ENCODE results near the gene ZDHHC13. TPM values are rescaled to one million over a fixed set of nuclear protein-coding genes. Genes with fewer than 3 reads are reported as not detected.

ZDHHC13 gene
- total RNA-seq, 1 experiment from 2014 or later = 21.8 TPM

DNA sequence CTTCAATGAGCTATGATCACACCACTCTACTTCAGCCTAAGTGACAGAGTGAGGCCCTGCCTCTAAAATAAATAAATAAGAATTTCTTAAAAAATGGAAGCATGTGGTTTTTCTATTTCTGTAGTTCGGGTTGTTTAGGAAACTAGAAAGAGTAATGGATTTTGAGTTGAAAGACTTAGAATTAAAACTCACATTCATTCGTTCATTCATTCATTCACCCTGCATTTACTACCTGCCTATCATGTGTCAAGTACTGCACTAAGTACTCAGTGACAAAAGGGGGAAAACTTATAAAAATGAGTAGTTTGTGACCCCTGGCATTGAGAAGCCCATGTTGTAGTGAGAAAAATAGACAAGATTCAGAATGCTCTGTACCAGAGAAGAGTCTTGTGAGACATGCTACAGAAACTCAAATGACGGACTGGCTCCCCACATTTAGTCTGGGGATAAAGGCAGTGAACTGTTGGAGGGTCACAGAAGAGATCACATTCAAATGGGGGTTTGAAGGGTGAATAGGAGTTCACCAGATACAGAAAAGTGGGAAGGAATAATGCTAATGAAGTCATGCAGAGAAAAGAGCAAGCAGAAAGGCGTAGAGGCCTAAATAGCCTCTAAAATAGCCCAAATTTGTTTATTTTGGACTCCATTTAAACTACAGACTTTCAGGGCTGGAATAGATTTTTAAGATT lies 77.8 kb downstream of the ZDHHC13 start:
- H3K4me1 ChIP-seq (ENCODE audit: control insufficient read depth in 1 of 2, insufficient read depth in 2 of 2, low read length in 2 of 2) = no peaks in the 10 kb centered on the region
- no peaks in the 10 kb centered on the region for H3K9me3 ChIP-seq (ENCODE audit: control insufficient read depth in 1 of 2, insufficient read depth in 1 of 2, low read depth in 1 of 2, low read length in 2 of 2)
- no peaks in the 10 kb centered on the region for H4K20me1 ChIP-seq (ENCODE audit: insufficient read depth)
- H3K9me2 ChIP-seq (ENCODE audit: insufficient read depth) = no peaks in the 10 kb centered on the region
- H3K79me2 ChIP-seq (ENCODE audit: insufficient read depth, low read length) = no peaks in the 10 kb centered on the region
- no peak overlapping the region for H3K27ac ChIP-seq (ENCODE audit: low read depth, low read length)
- RAD21 ChIA-PET (ENCODE audit: low non-redundant PET in 1 of 2, low total read pairs in 2 of 2, uncharacterized antibody in 2 of 2, unreplicated experiment in 2 of 2) = no interaction called here
- H3K9ac ChIP-seq (ENCODE audit: low read length) = no peak overlapping the region
- no peak for ATAC-seq
- H2AFZ ChIP-seq (ENCODE audit: low read depth, low read length, poor library complexity, severe bottlenecking) = no peak overlapping the region
- no TSS peak for BruUV-seq (replicated peaks)
- intact Hi-C loops (cut with micrococcal nuclease) = no loop called here
- H3K4me3 ChIP-seq (replicated peaks in 1 of 2; ENCODE audit: low read depth in 1 of 2, low read length in 2 of 2) = no peak overlapping the region
- TF ChIP-seq, protein P1, sequence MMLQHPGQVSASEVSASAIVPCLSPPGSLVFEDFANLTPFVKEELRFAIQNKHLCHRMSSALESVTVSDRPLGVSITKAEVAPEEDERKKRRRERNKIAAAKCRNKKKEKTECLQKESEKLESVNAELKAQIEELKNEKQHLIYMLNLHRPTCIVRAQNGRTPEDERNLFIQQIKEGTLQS (IDR thresholded peaks at IDR 0.05) = no peak
- TF ChIP-seq FOSL1 (IDR thresholded peaks at IDR 0.05; ENCODE audit: low read depth) (no peak), YY1 (IDR thresholded peaks at IDR 0.05; ENCODE audit: extremely low read depth, insufficient replicate concordance, low read depth, low read length) (no peak), ELF1 (IDR thresholded peaks at IDR 0.05; ENCODE audit: borderline replicate concordance, low read depth) (no peak), SRF (IDR thresholded peaks at IDR 0.05; ENCODE audit: low read depth) (no peak), EZH2 (IDR thresholded peaks at IDR 0.05) (no peak), SIN3A (IDR thresholded peaks at IDR 0.05; ENCODE audit: low read depth) (no peak), ZNF274 (IDR thresholded peaks at IDR 0.05; ENCODE audit: low read depth, low read length) (no peak), SP1 (IDR thresholded peaks at IDR 0.05; ENCODE audit: low read depth) (no peak), POLR2AphosphoS5 (IDR thresholded peaks at IDR 0.05; ENCODE audit: low read depth, low read length) (no peak)
- TF ChIP-seq, protein P2, sequence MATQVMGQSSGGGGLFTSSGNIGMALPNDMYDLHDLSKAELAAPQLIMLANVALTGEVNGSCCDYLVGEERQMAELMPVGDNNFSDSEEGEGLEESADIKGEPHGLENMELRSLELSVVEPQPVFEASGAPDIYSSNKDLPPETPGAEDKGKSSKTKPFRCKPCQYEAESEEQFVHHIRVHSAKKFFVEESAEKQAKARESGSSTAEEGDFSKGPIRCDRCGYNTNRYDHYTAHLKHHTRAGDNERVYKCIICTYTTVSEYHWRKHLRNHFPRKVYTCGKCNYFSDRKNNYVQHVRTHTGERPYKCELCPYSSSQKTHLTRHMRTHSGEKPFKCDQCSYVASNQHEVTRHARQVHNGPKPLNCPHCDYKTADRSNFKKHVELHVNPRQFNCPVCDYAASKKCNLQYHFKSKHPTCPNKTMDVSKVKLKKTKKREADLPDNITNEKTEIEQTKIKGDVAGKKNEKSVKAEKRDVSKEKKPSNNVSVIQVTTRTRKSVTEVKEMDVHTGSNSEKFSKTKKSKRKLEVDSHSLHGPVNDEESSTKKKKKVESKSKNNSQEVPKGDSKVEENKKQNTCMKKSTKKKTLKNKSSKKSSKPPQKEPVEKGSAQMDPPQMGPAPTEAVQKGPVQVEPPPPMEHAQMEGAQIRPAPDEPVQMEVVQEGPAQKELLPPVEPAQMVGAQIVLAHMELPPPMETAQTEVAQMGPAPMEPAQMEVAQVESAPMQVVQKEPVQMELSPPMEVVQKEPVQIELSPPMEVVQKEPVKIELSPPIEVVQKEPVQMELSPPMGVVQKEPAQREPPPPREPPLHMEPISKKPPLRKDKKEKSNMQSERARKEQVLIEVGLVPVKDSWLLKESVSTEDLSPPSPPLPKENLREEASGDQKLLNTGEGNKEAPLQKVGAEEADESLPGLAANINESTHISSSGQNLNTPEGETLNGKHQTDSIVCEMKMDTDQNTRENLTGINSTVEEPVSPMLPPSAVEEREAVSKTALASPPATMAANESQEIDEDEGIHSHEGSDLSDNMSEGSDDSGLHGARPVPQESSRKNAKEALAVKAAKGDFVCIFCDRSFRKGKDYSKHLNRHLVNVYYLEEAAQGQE (IDR thresholded peaks at IDR 0.05; ENCODE audit: low read depth) = no peak
- no peaks in the 10 kb centered on the region for H3K36me3 ChIP-seq (ENCODE audit: control insufficient read depth in 1 of 2, insufficient read depth in 2 of 2, low read length in 2 of 2)
- no peaks in the 10 kb centered on the region; the same call in 1 of the 2 replicates for H3K27me3 ChIP-seq (ENCODE audit: insufficient read depth, low read length)
- no peak overlapping the region for H3K4me2 ChIP-seq (ENCODE audit: low read length)
- no peak for DNase-seq (ENCODE audit: low read depth, low spot score)
- CTCF ChIA-PET = no interaction called here
- POLR2A ChIA-PET = no interaction called here

Measured in HCT116 (cell line).